HG02623 (cell line): ENCODE measurements around the gene COL6A3.
"Not testable (repeated sequence)": the region's sequence is repeated elsewhere in the genome, so short reads cannot be mapped to it uniquely, and the experiment has no call there.

ENCODE experiments used
- ATAC-seq: cut with Tn5 transposase; IDR thresholded peaks from one replicate; pipeline ENCODE4 v1.9.1; 2021; ENCODE audit warnings: moderate library complexity; ENCODE audit not compliant: unreplicated experiment

COL6A3 gene

GRCh38 chr2:237384672-237385020 lies 29.3 kb downstream of the COL6A3 start:
- no peak for ATAC-seq

- ATAC-seq, result no peak
These were observed 29.8 kb downstream of the COL6A3 start for GRCh38 chr2:237383991-237384671.

GRCh38 chr2:237380768-237381167 lies 33.2 kb downstream of the COL6A3 start:
- no peak for ATAC-seq

- no peak for ATAC-seq
These were observed 34.3 kb downstream of the COL6A3 start for GRCh38 chr2:237379636-237380035.

- ATAC-seq, result no peak
These were observed 35.3 kb downstream of the COL6A3 start for GRCh38 chr2:237378650-237379049.

GRCh38 chr2:237374284-237375060 lies 39.5 kb downstream of the COL6A3 start:
- ATAC-seq, result no peak

GRCh38 chr2:237371856-237372255 lies 42.1 kb downstream of the COL6A3 start:
- no peak for ATAC-seq

- no peak for ATAC-seq
These were observed 48.3 kb downstream of the COL6A3 start for GRCh38 chr2:237365671-237366070.

GRCh38 chr2:237364655-237365054 lies 49.3 kb downstream of the COL6A3 start:
- ATAC-seq, result no peak

GRCh38 chr2:237361194-237362004 lies 52.6 kb downstream of the COL6A3 start:
- no peak for ATAC-seq

- no peak for ATAC-seq
These were observed 53.8 kb downstream of the COL6A3 start for GRCh38 chr2:237359894-237360780.

- no peak for ATAC-seq
These were observed 54.5 kb downstream of the COL6A3 start for GRCh38 chr2:237359518-237359840.

- ATAC-seq, result no peak
These were observed 55.0 kb downstream of the COL6A3 start for GRCh38 chr2:237358721-237359517.

- ATAC-seq, result no peak
These were observed 58.3 kb downstream of the COL6A3 start for GRCh38 chr2:237355701-237356100.

GRCh38 chr2:237354892-237355291 lies 59.1 kb downstream of the COL6A3 start:
- no peak for ATAC-seq

GRCh38 chr2:237354172-237354571 lies 59.8 kb downstream of the COL6A3 start:
- not testable (repeated sequence) for ATAC-seq

GRCh38 chr2:237353215-237353614 lies 60.7 kb downstream of the COL6A3 start:
- ATAC-seq, result no peak

- ATAC-seq, result no peak
These were observed 61.6 kb downstream of the COL6A3 start for GRCh38 chr2:237352279-237352845.

- no peak for ATAC-seq
These were observed 62.2 kb downstream of the COL6A3 start for GRCh38 chr2:237351796-237352195.

GRCh38 chr2:237351046-237351445 lies 62.9 kb downstream of the COL6A3 start:
- ATAC-seq, result no peak
